SK-N-MC (cell line): ENCODE measurements around the gene SHFL.

Source experiments
- EZH2 ChIP-seq: fragments of 200-600 bp; sonication (generic); IDR thresholded peaks from one replicate; pipeline ENCODE4 v1.6.1; 2017; ENCODE audit warnings: antibody characterized with exemption
- POLR2AphosphoS5 ChIP-seq: IDR thresholded peaks from 2 replicates; pipeline ENCODE4 v1.6.1; 2012; ENCODE audit warnings: mild to moderate bottlenecking, low read depth, low read length, borderline replicate concordance

DNA sequence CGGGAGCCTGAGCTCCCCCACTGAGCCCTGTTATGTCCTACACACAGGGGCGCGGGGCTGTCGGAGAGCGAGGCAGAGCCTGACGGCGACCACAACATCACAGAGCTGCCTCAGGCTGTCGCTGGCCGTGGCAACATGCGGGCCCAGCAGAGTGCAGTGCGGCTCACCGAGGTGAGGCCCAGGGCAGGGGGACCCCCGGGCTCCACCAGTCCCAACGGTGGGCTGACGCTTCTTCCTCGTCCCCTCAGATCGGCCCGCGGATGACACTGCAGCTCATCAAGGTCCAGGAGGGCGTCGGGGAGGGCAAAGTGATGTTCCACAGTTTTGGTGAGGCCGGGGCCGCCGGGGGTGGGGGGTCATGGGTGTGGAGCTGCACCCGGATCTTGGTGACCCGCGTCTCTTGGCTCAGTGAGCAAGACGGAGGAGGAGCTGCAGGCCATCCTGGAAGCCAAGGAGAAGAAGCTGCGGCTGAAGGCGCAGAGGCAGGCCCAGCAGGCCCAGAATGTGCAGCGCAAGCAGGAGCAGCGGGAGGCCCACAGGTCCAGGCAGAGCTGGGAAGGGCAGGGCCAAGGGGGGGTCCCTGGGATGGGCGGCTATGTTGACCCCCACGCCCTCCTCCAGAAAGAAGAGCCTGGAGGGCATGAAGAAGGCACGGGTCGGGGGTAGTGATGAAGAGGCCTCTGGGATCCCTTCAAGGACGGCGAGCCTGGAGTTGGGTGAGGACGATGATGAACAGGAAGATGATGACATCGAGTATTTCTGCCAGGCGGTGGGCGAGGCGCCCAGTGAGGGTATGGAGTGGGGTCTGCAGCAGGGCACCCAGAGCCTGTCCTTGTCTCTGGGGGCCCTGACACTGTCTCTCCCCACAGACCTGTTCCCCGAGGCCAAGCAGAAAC, 24.2 kb downstream of the SHFL start:
- TF ChIP-seq POLR2AphosphoS5 (no peak), EZH2 (no peak)
